HepG2 (cell line): ENCODE measurements around the gene PXMP2. TPM values are rescaled to one million over a fixed set of nuclear protein-coding genes. Genes with fewer than 3 reads are reported as not detected.

Source experiments
- DR1 ChIP-seq: sonication (generic); formaldehyde crosslinking; IDR thresholded peaks from 2 replicates; pipeline ENCODE4 v1.8.0; 2021; ENCODE audit warnings: mild to moderate bottlenecking, missing genetic modification reagents, inconsistent platforms
- EHMT2 ChIP-seq: fragments of 200-600 bp; sonication (generic); IDR thresholded peaks from 2 replicates; pipeline ENCODE4 v1.7.0; 2017; ENCODE audit warnings: antibody characterized with exemption, low read depth, low read length, borderline replicate concordance
- HNRNPLL ChIP-seq: fragments of 200-400 bp; formaldehyde crosslinking; IDR thresholded peaks from 2 replicates; pipeline ENCODE4 v1.6.1; 2017; ENCODE audit warnings: mild to moderate bottlenecking, low read depth, low read length; ENCODE audit not compliant: poor library complexity, severe bottlenecking
- KDM2A ChIP-seq: sonication (generic); formaldehyde crosslinking; IDR thresholded peaks from 2 replicates; pipeline ENCODE4 v1.4.0; 2020; ENCODE audit warnings: low read depth, missing genetic modification reagents, borderline replicate concordance
- MEIS2 ChIP-seq: sonication (generic); formaldehyde crosslinking; IDR thresholded peaks from 2 replicates; pipeline ENCODE4 v1.9.0; 2021; ENCODE audit warnings: mild to moderate bottlenecking, missing genetic modification reagents
- PCBP1 ChIP-seq: fragments of 200-400 bp; formaldehyde crosslinking; IDR thresholded peaks from 2 replicates; pipeline ENCODE4 v1.6.1; 2017; ENCODE audit warnings: mild to moderate bottlenecking, low read depth, low read length, borderline replicate concordance
- RBAK ChIP-seq: sonication (generic); formaldehyde crosslinking; IDR thresholded peaks from 2 replicates; pipeline ENCODE4 v1.5.1; 2020; ENCODE audit warnings: mild to moderate bottlenecking, missing genetic modification reagents
- RBM39 ChIP-seq: fragments of 200-400 bp; formaldehyde crosslinking; IDR thresholded peaks from one replicate; pipeline ENCODE4 v1.6.1; 2018; ENCODE audit warnings: antibody characterized with exemption, mild to moderate bottlenecking, low read depth, low read length; ENCODE audit not compliant: poor library complexity, severe bottlenecking
- SSRP1 ChIP-seq: IDR thresholded peaks from 2 replicates; pipeline ENCODE4 v1.6.1; 2016; ENCODE audit warnings: control low read depth
- TEAD2 ChIP-seq: sonication (generic); formaldehyde crosslinking; IDR thresholded peaks from 2 replicates; pipeline ENCODE4 v1.9.0; 2021; ENCODE audit warnings: missing genetic modification reagents
- ZFY ChIP-seq: sonication (generic); formaldehyde crosslinking; IDR thresholded peaks from 2 replicates; pipeline ENCODE4 v1.4.0; 2020; ENCODE audit warnings: missing genetic modification reagents
- ZKSCAN5 ChIP-seq: sonication (generic); formaldehyde crosslinking; IDR thresholded peaks from 2 replicates; pipeline ENCODE4 v1.5.1; 2020; ENCODE audit warnings: mild to moderate bottlenecking, missing genetic modification reagents
- ZNF121 ChIP-seq: sonication (generic); formaldehyde crosslinking; IDR thresholded peaks from 2 replicates; pipeline ENCODE4 v1.5.0; 2020; ENCODE audit warnings: mild to moderate bottlenecking, missing genetic modification reagents
- ZNF275 ChIP-seq: sonication (generic); formaldehyde crosslinking; IDR thresholded peaks from 2 replicates; pipeline ENCODE4 v1.8.0; 2022; ENCODE audit warnings: missing genetic modification reagents, mild to moderate bottlenecking, inconsistent platforms, borderline replicate concordance
- ZNF614 ChIP-seq: IDR thresholded peaks from 2 replicates; pipeline ENCODE4 v1.6.1; 2018; ENCODE audit warnings: missing biosample characterization, missing genetic modification reagents, inconsistent platforms, borderline replicate concordance
- ZNF619 ChIP-seq: sonication (generic); formaldehyde crosslinking; IDR thresholded peaks from 2 replicates; pipeline ENCODE4 v1.4.0; 2020; ENCODE audit warnings: mild to moderate bottlenecking, missing genetic modification reagents
- ZNF703 ChIP-seq: sonication (generic); formaldehyde crosslinking; IDR thresholded peaks from 2 replicates; pipeline ENCODE4 v1.5.1; 2020; ENCODE audit warnings: missing genetic modification reagents, mild to moderate bottlenecking, moderate library complexity, borderline replicate concordance
- ZSCAN30 ChIP-seq: sonication (generic); formaldehyde crosslinking; IDR thresholded peaks from 2 replicates; pipeline ENCODE4 v1.5.0; 2020; ENCODE audit warnings: mild to moderate bottlenecking, missing genetic modification reagents
- polyA plus RNA-seq, 8 experiments: library from polyadenylated mRNA; depleted of rRNA in 3 of 8; stranded (reverse) in 7 of 8; unstranded in 1 of 8; fragments of >200 nt; fragmentation: Illumina TruSeq in 4 of 8; extraction: Trizol in 4 of 8; gene quantifications; 2 replicates each; pipeline versions ENCODE4 v1.2.1 to v1.2.3, GENCODE V29; 2011 to 2016; ENCODE audit warnings: low read depth in 4 of 8, missing spikeins in 1 of 8, mixed read lengths in 1 of 8; ENCODE audit not compliant: insufficient read depth in 1 of 8
- total RNA-seq, 5 experiments: library from RNA; depleted of rRNA; stranded (reverse); fragments of >200 nt; fragmentation: Illumina TruSeq; extraction: Trizol; gene quantifications; 2 replicates each; pipeline ENCODE4 v1.2.3, GENCODE V29; 2016; ENCODE audit warnings: low read depth in 1 of 5
- TF ChIP-seq, protein P1 (sequence below): sonication (generic); formaldehyde crosslinking; IDR thresholded peaks from 2 replicates; pipeline ENCODE4 v1.8.1; 2023; ENCODE audit warnings: missing genetic modification reagents, mild to moderate bottlenecking, borderline replicate concordance
- TF ChIP-seq, protein P2 (sequence below): sonication (generic); formaldehyde crosslinking; IDR thresholded peaks from 2 replicates; pipeline ENCODE4 v1.8.1; 2022; ENCODE audit warnings: mild to moderate bottlenecking, missing genetic modification reagents
- TF ChIP-seq, protein P3 (sequence below): sonication (generic); formaldehyde crosslinking; IDR thresholded peaks from 2 replicates; pipeline ENCODE4 v1.4.0; 2020; ENCODE audit warnings: missing genetic modification reagents, borderline replicate concordance
- TF ChIP-seq, protein P4 (sequence below): sonication (generic); formaldehyde crosslinking; IDR thresholded peaks from 2 replicates; pipeline ENCODE4 v1.4.0; 2020; ENCODE audit warnings: mild to moderate bottlenecking, low read depth, missing genetic modification reagents

The PXMP2 gene
- total and polyA plus RNA-seq, 2 of the 13 experiments (the other 11 are each of a cell fraction or from before 2014, with no cell fraction given): 25.5 to 42.9 TPM

GRCh38 chr12:132711080-132711843 is 23.9 kb downstream of the PXMP2 start (continued):
- TF ChIP-seq MEIS2 (no peak), ZFY (CRISPR knock-in tag) (0 out of 2 replicates have a peak, but pooled peaks have one; percentile 6), PCBP1 (no peak), RBAK (CRISPR knock-in tag) (no peak), RBM39 (peak; percentile 22), HNRNPLL (peak; percentile 89), ZNF619 (CRISPR knock-in tag) (no peak), ZKSCAN5 (CRISPR knock-in tag) (no peak), ZNF703 (CRISPR knock-in tag) (no peak), ZNF275 (CRISPR knock-in tag) (no peak), TEAD2 (CRISPR knock-in tag) (no peak), KDM2A (CRISPR knock-in tag) (no peak), ZSCAN30 (CRISPR knock-in tag) (no peak), EHMT2 (no peak), DR1 (CRISPR knock-in tag) (no peak), ZNF614 (CRISPR knock-in tag) (no peak), SSRP1 (CRISPR knock-in tag) (no peak), ZNF121 (peak; percentile 96)
- TF ChIP-seq, protein P1, sequence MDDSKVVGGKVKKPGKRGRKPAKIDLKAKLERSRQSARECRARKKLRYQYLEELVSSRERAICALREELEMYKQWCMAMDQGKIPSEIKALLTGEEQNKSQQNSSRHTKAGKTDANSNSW: no peak
- TF ChIP-seq, protein P2, sequence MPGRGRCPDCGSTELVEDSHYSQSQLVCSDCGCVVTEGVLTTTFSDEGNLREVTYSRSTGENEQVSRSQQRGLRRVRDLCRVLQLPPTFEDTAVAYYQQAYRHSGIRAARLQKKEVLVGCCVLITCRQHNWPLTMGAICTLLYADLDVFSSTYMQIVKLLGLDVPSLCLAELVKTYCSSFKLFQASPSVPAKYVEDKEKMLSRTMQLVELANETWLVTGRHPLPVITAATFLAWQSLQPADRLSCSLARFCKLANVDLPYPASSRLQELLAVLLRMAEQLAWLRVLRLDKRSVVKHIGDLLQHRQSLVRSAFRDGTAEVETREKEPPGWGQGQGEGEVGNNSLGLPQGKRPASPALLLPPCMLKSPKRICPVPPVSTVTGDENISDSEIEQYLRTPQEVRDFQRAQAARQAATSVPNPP (CRISPR knock-in tag): no peak
- TF ChIP-seq, protein P3, sequence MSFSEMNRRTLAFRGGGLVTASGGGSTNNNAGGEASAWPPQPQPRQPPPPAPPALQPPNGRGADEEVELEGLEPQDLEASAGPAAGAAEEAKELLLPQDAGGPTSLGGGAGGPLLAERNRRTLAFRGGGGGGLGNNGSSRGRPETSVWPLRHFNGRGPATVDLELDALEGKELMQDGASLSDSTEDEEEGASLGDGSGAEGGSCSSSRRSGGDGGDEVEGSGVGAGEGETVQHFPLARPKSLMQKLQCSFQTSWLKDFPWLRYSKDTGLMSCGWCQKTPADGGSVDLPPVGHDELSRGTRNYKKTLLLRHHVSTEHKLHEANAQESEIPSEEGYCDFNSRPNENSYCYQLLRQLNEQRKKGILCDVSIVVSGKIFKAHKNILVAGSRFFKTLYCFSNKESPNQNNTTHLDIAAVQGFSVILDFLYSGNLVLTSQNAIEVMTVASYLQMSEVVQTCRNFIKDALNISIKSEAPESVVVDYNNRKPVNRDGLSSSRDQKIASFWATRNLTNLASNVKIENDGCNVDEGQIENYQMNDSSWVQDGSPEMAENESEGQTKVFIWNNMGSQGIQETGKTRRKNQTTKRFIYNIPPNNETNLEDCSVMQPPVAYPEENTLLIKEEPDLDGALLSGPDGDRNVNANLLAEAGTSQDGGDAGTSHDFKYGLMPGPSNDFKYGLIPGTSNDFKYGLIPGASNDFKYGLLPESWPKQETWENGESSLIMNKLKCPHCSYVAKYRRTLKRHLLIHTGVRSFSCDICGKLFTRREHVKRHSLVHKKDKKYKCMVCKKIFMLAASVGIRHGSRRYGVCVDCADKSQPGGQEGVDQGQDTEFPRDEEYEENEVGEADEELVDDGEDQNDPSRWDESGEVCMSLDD (CRISPR knock-in tag): no peak
- TF ChIP-seq, protein P4, sequence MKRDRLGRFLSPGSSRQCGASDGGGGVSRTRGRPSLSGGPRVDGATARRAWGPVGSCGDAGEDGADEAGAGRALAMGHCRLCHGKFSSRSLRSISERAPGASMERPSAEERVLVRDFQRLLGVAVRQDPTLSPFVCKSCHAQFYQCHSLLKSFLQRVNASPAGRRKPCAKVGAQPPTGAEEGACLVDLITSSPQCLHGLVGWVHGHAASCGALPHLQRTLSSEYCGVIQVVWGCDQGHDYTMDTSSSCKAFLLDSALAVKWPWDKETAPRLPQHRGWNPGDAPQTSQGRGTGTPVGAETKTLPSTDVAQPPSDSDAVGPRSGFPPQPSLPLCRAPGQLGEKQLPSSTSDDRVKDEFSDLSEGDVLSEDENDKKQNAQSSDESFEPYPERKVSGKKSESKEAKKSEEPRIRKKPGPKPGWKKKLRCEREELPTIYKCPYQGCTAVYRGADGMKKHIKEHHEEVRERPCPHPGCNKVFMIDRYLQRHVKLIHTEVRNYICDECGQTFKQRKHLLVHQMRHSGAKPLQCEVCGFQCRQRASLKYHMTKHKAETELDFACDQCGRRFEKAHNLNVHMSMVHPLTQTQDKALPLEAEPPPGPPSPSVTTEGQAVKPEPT (CRISPR knock-in tag): no peak
